Measurements from ENCODE around the gene BBS9.

BBS9 gene

GRCh38 chr7:33644489-33644888 lies 515.1 kb downstream of the BBS9 start:
- no peak for DNase-seq

- no peak for DNase-seq
These were observed 515.7 kb downstream of the BBS9 start for GRCh38 chr7:33645104-33645503.

GRCh38 chr7:33646166-33646565 lies 516.8 kb downstream of the BBS9 start:
- DNase-seq: no peak

- DNase-seq: no peak
These were observed 517.6 kb downstream of the BBS9 start for GRCh38 chr7:33646891-33647391.

- DNase-seq: no peak
These were observed 520.4 kb downstream of the BBS9 start for GRCh38 chr7:33649476-33650441.

GRCh38 chr7:33650828-33651227 lies 521.5 kb downstream of the BBS9 start:
- DNase-seq: no peak

- no peak for DNase-seq
These were observed 522.7 kb downstream of the BBS9 start for GRCh38 chr7:33651998-33652515.

GRCh38 chr7:33654676-33655075 lies 525.3 kb downstream of the BBS9 start:
- DNase-seq: no peak
